HG02870 (cell line): Measurements from ENCODE around the gene ZNF543.
"Not testable (repeated sequence)": the region's sequence is repeated elsewhere in the genome, so short reads cannot be mapped to it uniquely, and the experiment has no call there.

Source experiments
- ATAC-seq: cut with Tn5 transposase; IDR thresholded peaks from one replicate; pipeline ENCODE4 v1.9.1; 2021; ENCODE audit warnings: mild to moderate bottlenecking, moderate library complexity; ENCODE audit not compliant: unreplicated experiment

Gene ZNF543

DNA sequence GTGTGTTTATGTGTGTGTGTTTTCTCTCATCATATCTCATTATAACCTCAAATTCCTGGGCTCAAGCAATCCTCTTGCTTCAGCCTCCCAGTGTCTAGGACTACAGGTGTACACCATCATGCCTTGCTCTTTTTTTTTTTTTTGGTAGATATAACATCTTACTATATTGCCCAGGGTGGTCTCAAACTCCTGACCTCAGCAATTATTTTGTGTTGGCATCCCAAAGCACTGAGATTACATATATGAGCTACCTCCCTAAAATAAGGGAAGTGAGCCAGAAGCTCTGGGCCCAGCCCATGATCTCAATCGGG is 448 bp upstream of the ZNF543 start:
- ATAC-seq: no peak

DNA sequence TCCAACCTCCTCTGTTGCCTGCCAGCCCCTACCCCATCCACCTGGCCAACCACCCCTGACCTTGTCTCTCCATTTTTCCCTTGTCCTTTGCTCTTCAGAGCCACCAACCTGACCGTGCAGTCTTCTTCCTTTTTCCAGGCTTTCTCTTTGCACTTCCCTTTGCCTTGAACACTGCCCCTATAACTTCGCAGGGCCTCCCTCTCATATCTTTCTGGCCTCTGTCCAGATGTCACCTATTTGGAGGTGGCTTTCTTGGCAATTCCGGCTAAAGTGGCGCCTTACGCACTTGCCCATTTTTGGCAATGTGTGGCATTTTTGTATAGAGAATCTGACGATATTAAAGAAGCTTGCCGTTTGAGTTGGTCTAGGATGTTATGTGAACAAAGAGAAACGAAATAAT is 844 bp downstream of the ZNF543 start:
- no peak for ATAC-seq

DNA sequence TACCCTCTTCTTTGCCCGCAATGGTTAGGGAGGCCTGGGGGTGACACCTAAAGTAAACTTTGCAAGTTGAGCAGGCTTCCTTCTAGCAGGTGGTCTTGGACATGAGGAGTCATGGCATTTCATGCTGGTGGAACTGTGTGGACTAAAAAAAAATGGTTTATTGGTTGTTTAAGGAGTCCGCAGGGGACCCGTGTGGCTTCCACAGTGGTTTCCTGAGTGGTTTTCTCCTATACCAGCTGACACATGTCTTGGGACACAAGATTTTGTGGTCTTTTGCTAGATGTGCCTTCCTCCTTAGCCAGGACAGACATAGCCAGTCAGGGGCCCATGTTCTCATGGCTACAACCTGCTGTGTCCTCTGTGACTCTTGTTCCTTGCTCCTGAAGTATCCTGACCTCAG is 1.5 kb downstream of the ZNF543 start:
- ATAC-seq: no peak

DNA sequence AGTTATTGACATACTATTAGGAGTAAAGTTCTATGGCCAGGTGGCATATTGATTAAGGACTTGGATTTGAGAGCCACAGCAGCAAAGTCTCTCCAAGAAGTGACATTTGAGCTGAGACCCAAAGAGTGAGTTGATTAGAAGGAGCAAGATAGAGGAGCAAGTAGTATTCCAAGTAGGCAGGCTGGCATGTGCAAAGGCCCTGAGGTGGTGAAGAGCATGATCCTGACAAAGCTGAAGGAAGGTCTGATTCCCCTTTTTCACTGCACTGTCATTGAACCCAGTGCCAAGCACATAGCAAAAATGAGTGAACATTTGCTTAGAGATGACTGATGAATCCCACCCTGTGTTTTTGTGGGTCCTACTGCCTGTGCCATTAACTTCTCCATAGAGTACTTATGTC is 4.7 kb downstream of the ZNF543 start:
- no peak for ATAC-seq

DNA sequence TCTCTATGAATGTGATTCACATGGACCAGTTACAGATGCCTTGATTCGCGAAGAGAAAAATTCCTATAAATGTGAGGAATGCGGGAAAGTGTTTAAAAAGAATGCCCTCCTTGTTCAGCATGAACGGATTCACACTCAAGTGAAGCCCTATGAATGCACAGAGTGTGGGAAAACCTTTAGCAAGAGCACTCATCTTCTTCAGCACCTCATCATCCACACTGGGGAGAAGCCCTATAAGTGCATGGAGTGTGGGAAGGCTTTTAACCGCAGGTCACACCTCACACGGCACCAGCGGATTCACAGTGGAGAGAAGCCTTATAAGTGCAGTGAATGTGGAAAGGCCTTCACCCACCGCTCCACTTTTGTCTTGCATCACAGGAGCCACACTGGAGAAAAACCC is 7.7 kb downstream of the ZNF543 start:
- no peak for ATAC-seq

DNA sequence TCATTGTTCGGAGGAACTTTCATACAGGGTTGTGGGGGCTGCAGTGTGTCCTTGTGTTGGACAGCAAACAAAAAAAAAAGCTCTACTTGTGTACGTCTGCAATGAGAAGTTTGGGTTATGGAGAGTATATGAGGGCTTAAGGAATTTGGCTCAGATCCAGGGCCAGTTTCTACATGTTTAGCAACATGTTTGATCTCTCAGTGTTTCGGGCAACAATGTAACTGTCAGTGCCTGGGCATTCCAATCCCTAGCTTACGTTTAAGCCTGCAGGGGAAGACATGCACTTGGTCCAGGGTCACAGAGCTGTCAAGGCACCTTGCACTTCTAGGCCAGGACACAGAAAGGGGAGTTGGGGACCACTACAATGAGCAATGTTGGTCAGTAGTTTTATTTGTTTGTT is 13.9 kb downstream of the ZNF543 start:
- no peak for ATAC-seq

DNA sequence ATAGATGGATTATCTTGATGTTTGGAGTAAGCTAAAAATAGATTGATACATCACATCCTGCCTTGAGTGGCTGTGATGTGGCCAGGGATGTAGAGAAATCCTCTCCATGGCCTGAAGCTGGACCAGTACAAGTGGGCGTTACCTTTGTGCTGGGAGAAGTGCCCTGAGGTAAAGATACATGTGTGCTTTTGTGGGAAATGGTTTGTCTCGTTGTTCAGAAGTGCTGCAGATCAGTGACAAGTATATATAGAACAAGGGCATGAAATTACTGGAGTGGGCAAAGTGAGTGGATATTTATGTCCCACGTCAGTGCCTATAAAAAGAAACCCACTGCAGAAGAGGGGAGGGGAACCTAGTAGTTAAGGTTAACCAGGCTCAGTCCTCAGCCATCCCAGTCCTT is 18.6 kb downstream of the ZNF543 start:
- no peak for ATAC-seq

DNA sequence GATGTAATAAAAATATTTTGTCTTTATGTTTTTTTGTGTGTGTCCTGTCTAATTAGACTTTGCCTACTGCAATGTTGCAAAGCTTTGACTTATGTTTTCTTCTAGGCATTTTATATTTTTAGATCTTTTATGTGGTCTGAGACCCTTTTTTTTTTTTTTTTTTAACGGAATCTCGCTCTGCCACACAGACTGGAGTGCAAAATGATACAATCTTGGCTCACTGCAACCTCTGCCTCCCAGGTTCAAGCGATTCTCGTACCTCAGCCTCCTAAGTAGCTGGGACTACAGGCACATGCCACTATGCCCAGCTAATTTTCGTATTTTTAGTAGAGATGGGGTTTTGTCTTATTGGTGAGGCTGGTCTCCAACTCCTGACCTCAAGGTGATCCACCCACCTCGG is 22.3 kb downstream of the ZNF543 start:
- ATAC-seq: no peak

DNA sequence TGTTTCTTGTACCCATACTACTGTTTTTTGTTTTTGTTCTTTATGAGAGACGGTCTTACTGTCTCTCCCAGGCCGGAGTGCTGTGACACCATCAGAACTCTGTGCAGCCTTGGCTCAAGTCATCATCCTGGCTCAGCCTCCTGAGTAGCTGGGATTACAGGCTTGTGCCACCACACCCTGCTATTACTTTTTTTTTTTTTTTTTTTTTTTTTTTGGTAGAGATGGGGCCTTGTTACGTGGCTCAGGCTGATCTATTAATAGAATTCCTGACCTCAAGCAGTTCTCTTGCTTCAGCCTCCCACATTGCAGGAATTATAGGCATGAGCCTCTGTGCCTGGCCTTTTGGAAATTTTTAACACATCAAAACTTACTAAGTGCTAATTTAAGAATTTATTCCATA is 27.9 kb downstream of the ZNF543 start:
- ATAC-seq: no peak

DNA sequence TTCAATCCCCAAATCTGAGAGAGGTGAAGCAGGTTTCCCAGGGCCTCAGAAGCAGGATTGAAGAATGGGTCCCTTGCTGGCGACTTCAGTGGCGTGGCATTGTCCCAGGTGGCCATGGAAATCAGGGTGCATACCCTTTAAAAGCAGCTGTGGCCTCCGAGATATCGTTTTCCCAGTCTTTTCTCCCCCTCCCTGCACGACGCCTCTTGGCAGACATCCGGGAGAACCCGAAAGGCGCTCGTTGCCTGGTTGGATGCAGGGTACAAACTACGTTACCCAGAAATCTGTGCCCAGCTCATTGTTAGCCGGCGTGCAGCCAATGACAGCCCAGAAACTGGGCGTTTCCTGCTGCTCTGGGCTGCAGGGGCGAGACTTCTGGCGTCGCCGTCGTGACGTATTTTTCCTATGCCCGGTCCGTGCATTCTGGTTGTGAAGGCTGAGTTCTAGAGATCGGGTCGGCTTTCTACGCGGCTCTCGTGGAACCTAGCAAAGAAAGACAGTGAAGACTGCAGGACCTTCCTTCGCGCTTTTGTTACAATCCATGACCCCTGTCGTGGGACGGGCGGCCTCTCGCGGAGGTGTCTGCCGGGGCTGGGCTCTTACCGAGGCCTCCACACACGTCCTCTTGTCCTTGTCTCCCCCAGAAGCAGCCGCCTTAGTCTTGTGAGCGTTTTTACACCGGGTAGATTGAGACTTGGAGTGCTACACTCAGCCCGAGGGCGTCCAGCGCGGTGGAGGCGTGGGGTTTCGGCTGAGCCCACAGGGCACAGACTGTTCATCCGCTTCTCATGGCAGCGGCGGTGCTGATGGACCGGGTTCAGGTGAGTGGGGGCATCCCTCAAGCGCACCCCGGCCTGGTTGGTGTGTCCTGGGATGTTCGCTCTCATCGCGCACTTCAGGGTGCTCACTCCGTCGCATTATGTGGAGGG is 30.9 kb downstream of the ZNF543 start, which contains the start of gene ZNF304:
Gene ZNF304, plus strand, starts transcription at position 395 of the 929 bp plus-strand sequence. Its CDS starts 394 bp downstream, at position 789.
- peak; percentile 97 for ATAC-seq

DNA sequence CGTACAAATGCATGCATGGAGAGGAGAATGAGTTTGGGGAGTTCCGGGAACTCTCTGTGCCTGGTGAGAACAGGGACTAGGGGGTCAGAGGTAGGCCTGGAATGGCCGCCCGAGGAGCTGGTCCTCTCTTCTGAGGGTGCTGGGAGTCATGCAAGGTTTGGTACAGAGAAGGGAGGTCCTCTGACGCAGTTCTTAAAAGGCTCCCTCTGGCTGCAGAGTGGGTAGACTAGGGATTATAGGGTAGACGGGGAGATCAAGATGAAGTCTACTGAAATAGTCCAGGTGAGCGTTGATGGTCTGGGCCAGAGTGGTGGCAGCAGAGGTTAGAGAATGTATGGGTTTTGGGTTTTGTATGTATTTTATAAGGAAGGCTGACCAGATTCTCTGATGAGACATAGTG is 31.6 kb downstream of the ZNF543 start:
- ATAC-seq: no peak

DNA sequence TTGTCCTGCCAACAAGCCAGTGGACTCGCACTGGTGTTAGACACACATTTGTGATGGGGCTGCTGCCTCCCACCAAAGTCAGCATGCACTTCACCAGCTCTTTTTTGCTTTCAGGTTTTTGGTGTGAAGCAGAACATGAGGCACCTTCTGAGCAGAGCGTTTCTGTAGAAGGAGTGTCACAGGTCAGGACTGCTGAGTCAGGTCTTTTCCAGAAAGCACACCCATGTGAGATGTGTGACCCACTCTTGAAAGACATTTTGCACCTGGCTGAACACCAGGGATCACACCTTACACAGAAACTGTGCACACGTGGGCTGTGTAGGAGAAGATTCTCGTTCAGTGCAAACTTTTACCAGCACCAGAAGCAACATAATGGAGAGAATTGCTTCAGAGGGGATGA is 35.6 kb downstream of the ZNF543 start:
- ATAC-seq: no peak

DNA sequence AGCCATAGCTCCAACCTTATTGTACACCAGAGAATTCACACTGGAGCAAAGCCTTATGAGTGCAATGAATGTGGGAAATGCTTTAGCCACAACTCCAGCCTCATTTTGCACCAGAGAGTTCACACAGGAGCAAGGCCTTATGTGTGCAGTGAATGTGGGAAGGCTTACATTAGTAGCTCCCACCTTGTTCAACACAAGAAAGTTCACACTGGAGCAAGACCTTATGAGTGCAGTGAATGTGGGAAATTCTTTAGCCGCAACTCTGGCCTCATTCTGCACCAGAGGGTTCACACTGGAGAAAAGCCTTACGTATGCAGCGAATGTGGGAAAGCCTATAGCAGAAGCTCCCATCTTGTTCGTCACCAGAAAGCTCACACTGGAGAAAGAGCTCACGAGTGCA is 37.1 kb downstream of the ZNF543 start:
- ATAC-seq: no peak

DNA sequence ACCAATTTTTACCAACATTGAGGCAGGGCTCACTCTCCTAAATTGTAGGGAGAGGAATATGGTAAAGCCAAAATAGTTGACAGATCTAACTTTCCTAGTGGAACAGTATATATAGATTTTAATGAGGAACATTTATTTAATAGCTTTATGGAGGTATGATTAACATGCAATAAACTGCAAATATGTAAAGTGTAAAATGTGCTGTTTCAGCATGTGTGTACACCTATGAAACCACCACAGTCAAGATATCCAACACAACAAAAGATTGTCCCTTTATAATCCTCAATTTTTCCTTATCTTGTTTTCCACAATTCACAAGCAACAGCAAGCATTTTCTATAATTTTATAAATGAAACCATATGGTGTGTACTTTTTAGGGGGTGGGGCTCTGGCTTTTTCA is 39.0 kb downstream of the ZNF543 start:
- ATAC-seq: no peak

DNA sequence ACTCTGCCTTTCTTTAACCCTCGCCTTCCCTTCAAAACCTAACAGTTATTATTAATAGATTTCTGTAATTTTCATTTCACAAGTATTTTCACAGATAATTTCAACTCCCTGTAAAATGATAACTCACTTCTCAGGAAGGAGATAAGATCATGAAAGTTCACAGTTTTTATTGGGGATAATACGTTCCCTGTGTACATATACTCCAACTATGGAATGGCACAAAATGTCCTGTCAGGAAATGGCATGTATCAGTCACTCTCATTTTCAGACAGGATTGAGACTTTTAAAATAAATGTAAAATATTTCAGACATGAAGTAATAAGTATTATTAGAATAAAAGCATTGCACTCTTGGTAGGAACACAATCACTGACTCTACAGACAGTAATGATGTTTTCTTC is 42.1 kb downstream of the ZNF543 start:
- ATAC-seq: no peak

DNA sequence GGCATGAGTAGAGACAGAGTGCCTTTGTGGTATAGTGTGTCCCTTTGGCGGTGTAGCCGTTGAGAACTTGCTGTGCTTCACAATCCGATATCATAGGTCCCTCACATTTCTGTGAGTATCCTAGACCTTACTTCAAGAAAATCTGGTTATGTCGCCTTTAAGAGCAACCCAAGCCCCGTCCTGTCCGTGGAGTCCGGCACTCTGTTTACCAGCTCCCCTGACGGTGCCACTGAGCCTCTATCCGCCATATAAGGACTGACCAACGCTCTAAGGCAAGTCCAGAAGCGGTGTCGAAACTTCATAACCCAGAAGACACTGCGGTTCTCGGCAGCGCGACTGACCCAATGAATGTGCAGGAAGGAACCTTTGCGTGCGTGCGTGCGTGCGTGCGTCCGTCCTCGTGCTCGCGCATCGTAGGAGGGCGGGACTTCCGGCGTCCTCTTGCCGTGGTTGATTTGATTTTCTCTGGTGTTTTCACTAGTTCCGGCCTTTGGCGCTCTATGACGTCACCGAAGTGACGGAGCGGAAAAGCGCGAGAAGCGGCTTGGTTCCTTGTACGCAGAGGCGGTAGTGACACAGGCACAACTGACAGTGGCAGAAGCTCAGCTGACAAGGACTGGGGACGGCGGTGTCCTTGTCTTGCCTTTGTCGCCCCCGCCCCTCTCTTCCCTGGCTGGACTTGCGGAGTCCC is 42.9 kb downstream of the ZNF543 start, which contains the start of the genes TRAPPC2B and ZNF547:
Gene TRAPPC2B, plus strand, starts transcription at position 555 of the 691 bp plus-strand sequence. CDS start 1,283 bp downstream, outside the sequence.
Gene ZNF547, plus strand, starts transcription at position 555 of the 691 bp plus-strand sequence. CDS start 5,005 bp downstream, outside the sequence.
- ATAC-seq: peak; percentile 90

DNA sequence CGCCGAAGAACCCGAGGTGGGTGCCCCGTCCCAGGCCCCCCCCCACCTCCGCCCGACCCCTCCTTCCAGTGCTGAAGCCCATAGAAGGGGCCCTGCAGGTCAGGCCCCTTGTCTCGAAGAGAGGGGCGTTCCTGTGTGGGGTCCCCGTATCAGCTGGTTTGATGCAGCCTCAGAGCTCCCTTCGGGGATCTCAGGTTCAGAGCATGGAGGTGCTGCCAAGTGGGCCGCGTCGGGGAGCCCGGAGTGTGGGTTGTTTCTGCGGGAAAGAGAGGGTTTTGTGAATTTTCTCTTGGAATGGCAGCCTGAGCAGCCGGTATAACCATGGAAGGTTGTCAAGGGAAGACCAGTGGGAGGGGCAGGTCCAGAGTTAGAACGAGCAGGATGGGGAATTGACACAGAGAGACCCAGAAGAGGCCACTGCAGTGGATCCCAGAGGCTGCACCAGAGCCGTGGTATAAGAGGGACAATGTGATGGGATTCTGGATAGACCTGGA is 43.5 kb downstream of the ZNF543 start:
- ATAC-seq: no peak

DNA sequence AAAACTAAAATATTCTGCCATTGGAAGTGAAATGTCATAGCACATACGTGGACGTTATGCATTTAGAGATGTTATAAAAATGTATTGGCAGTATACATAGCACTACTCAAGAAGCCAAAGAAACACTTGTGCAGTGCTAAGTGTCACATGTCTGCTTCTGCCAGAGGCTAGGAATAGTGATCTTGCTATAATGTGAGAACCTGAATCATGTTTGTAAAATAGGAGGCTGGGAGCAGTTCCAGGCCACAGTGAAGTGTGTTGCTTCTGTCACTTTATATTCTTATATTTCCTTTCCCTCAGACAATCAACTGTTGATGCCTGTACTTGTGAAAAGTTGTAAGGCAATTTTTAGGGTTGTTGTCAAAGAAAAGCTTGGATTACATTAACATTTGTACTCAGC is 46.5 kb downstream of the ZNF543 start:
- ATAC-seq: no peak

DNA sequence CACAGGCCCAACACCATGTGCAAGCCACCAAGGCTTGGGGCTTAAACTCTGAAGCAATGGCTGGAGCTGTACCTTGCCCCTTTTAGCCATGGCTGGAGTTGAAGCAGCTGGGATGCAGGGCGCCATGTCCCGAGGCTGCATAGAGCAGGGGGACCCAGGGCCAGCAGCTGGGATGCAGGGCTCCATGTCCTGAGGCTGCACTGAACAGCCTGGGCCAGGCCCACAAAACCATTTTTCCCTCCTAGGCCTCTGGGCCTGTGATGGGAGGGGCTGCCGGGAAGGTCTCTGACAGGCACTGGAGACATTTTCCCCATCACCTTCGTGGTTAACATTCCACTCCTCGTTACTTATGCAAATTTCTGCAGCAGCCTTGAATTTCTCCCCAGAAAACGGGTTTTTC is 53.9 kb downstream of the ZNF543 start:
- ATAC-seq: no peak

DNA sequence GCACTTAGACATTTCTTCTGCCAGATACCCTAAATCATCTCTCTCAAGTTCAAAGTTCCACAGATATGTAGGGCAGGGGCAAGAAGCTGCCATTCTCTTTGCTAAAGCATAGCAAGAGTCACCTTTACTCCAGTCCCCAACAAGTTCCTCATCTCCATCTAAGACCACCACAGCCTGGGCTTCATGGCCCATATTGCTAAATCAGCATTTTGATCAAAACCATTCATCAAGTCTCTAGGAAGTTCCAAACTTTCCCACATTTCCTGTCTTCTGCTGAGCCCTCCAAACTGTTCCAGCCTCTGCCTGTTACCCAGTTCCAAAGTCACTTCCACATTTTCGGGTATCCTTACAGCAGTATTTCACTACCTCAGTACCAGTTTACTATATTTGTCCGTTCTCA is 54.4 kb downstream of the ZNF543 start:
- not testable (repeated sequence) for ATAC-seq

DNA sequence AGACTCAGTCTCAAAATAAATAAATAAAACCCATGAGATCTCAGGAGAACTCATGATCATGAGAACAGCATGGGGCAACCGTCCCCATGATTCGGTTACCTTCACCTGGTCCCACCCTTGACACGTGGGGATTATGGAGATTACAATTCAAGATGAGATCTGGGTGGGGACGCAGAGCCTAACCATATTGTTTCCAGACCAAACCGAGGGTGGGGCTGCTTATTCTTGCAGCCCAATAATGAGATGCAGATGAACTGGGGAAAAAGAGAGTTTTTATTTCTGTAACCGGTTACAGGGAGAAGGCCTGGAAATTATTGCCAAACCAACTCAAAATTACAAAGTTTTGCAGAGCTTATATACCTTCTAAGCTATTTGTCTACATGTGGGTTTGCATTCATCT is 55.9 kb downstream of the ZNF543 start:
- ATAC-seq: no peak
